Progenitor cell of endocrine pancreas (in vitro differentiated cells): ENCODE data around the gene IRX4. TPM values are rescaled to one million over a fixed set of nuclear protein-coding genes. Genes with fewer than 3 reads are reported as not detected.

ENCODE experiments used
- DNase-seq: peaks from one replicate; pipeline ENCODE4 v3.0.0; 2021; ENCODE audit warnings: low spot score; ENCODE audit not compliant: unreplicated experiment
- H3K27ac Mint-ChIP-seq: 2 replicates; pipeline ENCODE4 v1.8.0; 2021; ENCODE audit warnings: mild to moderate bottlenecking, moderate library complexity, mixed read lengths
- H3K27me3 Mint-ChIP-seq: 2 replicates; pipeline ENCODE4 v1.8.0; 2021; ENCODE audit warnings: mixed read lengths
- H3K36me3 Mint-ChIP-seq: 2 replicates; pipeline ENCODE4 v1.8.0; 2022; ENCODE audit warnings: mixed read lengths; ENCODE audit not compliant: insufficient read depth
- H3K4me1 Mint-ChIP-seq: 2 replicates; pipeline ENCODE4 v1.8.0; 2021; ENCODE audit warnings: low read depth, mixed read lengths
- H3K4me3 Mint-ChIP-seq: 2 replicates; pipeline ENCODE4 v1.8.0; 2021; ENCODE audit warnings: low read depth, mild to moderate bottlenecking, moderate library complexity, mixed read lengths
- H3K9me3 Mint-ChIP-seq: 2 replicates; pipeline ENCODE4 v1.8.0; 2021; ENCODE audit warnings: low read depth, mixed read lengths
- CTCF ChIP-seq: fragments of 200-600 bp; sonication (generic); IDR thresholded peaks from one replicate; pipeline ENCODE4 v1.5.0; 2021; ENCODE audit warnings: antibody characterized with exemption, mild to moderate bottlenecking; ENCODE audit not compliant: unreplicated experiment
- total RNA-seq: library from RNA; stranded (reverse); gene quantifications from 2 replicates; pipeline ENCODE4 v1.2.1, GENCODE V29; 2021

IRX4 gene
- total RNA-seq, 1 donor from 2014 or later, result 0.17 TPM

GRCh38 chr5:1851290-1851934 lies 31.3 kb downstream of the IRX4 start:
- Mint-ChIP-seq H3K27me3 (peaks cover 75% of the 10 kb centered on the region), H3K27ac (no peak overlapping the region)

GRCh38 chr5:1850324-1851154 lies 32.2 kb downstream of the IRX4 start:
- DNase-seq, result no peak
- Mint-ChIP-seq H3K36me3 (no peaks in the 10 kb centered on the region), H3K4me1 (peaks cover 2% of the 10 kb centered on the region), H3K27ac (no peak overlapping the region), H3K9me3 (no peaks in the 10 kb centered on the region), H3K4me3 (peak overlapping the region; percentile 61), H3K27me3 (peaks cover 69% of the 10 kb centered on the region)
- no peak for TF ChIP-seq CTCF

More at GRCh38 chr5:1851290-1851934, 31.3 kb downstream of the IRX4 start:
- Mint-ChIP-seq H3K36me3 (no peaks in the 10 kb centered on the region), H3K4me3 (peak overlapping the region; percentile 61), H3K4me1 (peaks cover 2% of the 10 kb centered on the region), H3K9me3 (no peaks in the 10 kb centered on the region)
- DNase-seq, result no peak
- no peak for TF ChIP-seq CTCF

- DNase-seq, result no peak
- Mint-ChIP-seq H3K4me1 (peaks cover 2% of the 10 kb centered on the region), H3K27me3 (peaks cover 49% of the 10 kb centered on the region), H3K4me3 (no peak overlapping the region), H3K9me3 (no peaks in the 10 kb centered on the region), H3K27ac (peak overlapping the region; percentile 31), H3K36me3 (no peaks in the 10 kb centered on the region)
- TF ChIP-seq CTCF, result no peak
Observed at GRCh38 chr5:1847611-1848010, 35.1 kb downstream of the IRX4 start.

GRCh38 chr5:1847056-1847455 lies 35.7 kb downstream of the IRX4 start:
- Mint-ChIP-seq H3K36me3 (no peaks in the 10 kb centered on the region), H3K4me1 (peaks cover 2% of the 10 kb centered on the region), H3K4me3 (no peak overlapping the region), H3K27ac (no peak overlapping the region), H3K27me3 (peaks cover 55% of the 10 kb centered on the region), H3K9me3 (no peaks in the 10 kb centered on the region)
- TF ChIP-seq CTCF, result no peak
- no peak for DNase-seq

- no peak for DNase-seq
- Mint-ChIP-seq H3K27ac (no peak overlapping the region), H3K4me3 (no peak overlapping the region), H3K36me3 (no peaks in the 10 kb centered on the region), H3K4me1 (peaks cover 5% of the 10 kb centered on the region), H3K27me3 (peaks cover 53% of the 10 kb centered on the region), H3K9me3 (no peaks in the 10 kb centered on the region)
- no peak for TF ChIP-seq CTCF
Observed at GRCh38 chr5:1846583-1846982, 36.1 kb downstream of the IRX4 start.
